ENCODE results near the gene FGF14.
"Not testable (repeated sequence)": the region's sequence is repeated elsewhere in the genome, so short reads cannot be mapped to it uniquely, and the experiment has no call there.

FGF14 gene

GRCh38 chr13:102187313-102187712, 214.5 kb downstream of the FGF14 start:
- no peak for DNase-seq

- DNase-seq = no peak
These were observed 216.4 kb downstream of the FGF14 start for GRCh38 chr13:102185375-102185984.

- DNase-seq = no peak
These were observed 218.2 kb downstream of the FGF14 start for GRCh38 chr13:102183509-102184182.

- DNase-seq = no peak
These were observed 219.7 kb downstream of the FGF14 start for GRCh38 chr13:102182170-102182569.

- DNase-seq = no peak
These were observed 224.4 kb downstream of the FGF14 start for GRCh38 chr13:102177431-102177830.

- DNase-seq = peak; percentile 10
These were observed 225.0 kb downstream of the FGF14 start for GRCh38 chr13:102176846-102177245.

- no peak for DNase-seq
These were observed 229.4 kb downstream of the FGF14 start for GRCh38 chr13:102172406-102172805.

GRCh38 chr13:102170305-102170704, 231.5 kb downstream of the FGF14 start:
- DNase-seq = no peak

GRCh38 chr13:102169471-102170015, 232.3 kb downstream of the FGF14 start:
- DNase-seq = no peak

- DNase-seq = no peak
These were observed 249.1 kb downstream of the FGF14 start for GRCh38 chr13:102152790-102153189.

- DNase-seq = no peak
These were observed 254.5 kb downstream of the FGF14 start for GRCh38 chr13:102147353-102147752.

GRCh38 chr13:102145750-102146149, 256.1 kb downstream of the FGF14 start:
- no peak for DNase-seq

- no peak for DNase-seq
These were observed 259.4 kb downstream of the FGF14 start for GRCh38 chr13:102142473-102142826.

- peak; percentile 39 for DNase-seq
These were observed 260.0 kb downstream of the FGF14 start for GRCh38 chr13:102141625-102142472.

- DNase-seq = no peak
These were observed 262.2 kb downstream of the FGF14 start for GRCh38 chr13:102139626-102140025.

- DNase-seq = no peak
These were observed 263.1 kb downstream of the FGF14 start for GRCh38 chr13:102138635-102139190.

- not testable (repeated sequence) for DNase-seq
These were observed 263.9 kb downstream of the FGF14 start for GRCh38 chr13:102137904-102138303.

GRCh38 chr13:102136735-102137296, 265.0 kb downstream of the FGF14 start:
- DNase-seq = no peak

- peak; percentile 91 for DNase-seq
These were observed 269.0 kb downstream of the FGF14 start for GRCh38 chr13:102132777-102133295.

- DNase-seq = peak; percentile 18
These were observed 270.6 kb downstream of the FGF14 start for GRCh38 chr13:102131246-102131645.

GRCh38 chr13:102128216-102128810, 273.5 kb downstream of the FGF14 start:
- DNase-seq = no peak

GRCh38 chr13:102127153-102127552, 274.7 kb downstream of the FGF14 start:
- DNase-seq = no peak
